Hepatocyte (in vitro differentiated cells): ENCODE data around the gene APC2. TPM values are rescaled to one million over a fixed set of nuclear protein-coding genes. Genes with fewer than 3 reads are reported as not detected.

ENCODE experiments used
- DNase-seq: peaks from one replicate; pipeline ENCODE4 v3.0.0-alpha.2; 2016; ENCODE audit warnings: low spot score
- H2AFZ ChIP-seq: fragments of 200-600 bp; sonication (generic); 2 replicates; pipeline ENCODE4 v1.6.0; 2016; ENCODE audit warnings: antibody characterized with exemption, mild to moderate bottlenecking
- H3K27ac ChIP-seq: fragments of 200-600 bp; sonication (generic); 2 replicates; pipeline ENCODE4 v1.5.1; 2016; ENCODE audit warnings: mild to moderate bottlenecking
- H3K27me3 ChIP-seq: fragments of 200-600 bp; sonication (generic); 2 replicates; pipeline ENCODE4 v1.6.1; 2016
- H3K36me3 ChIP-seq: fragments of 200-600 bp; sonication (generic); replicated peaks from 2 replicates; pipeline ENCODE4 v1.5.1; 2016; ENCODE audit warnings: low read depth; ENCODE audit not compliant: insufficient read depth
- H3K4me1 ChIP-seq: fragments of 200-600 bp; sonication (generic); 2 replicates; pipeline ENCODE4 v1.5.1; 2016; ENCODE audit warnings: mild to moderate bottlenecking, moderate library complexity; ENCODE audit not compliant: insufficient read depth
- H3K4me2 ChIP-seq: fragments of 200-600 bp; sonication (generic); 2 replicates; pipeline ENCODE4 v1.6.0; 2016
- H3K4me3 ChIP-seq: fragments of 200-600 bp; sonication (generic); 2 replicates; pipeline ENCODE4 v1.5.1; 2016; ENCODE audit warnings: mild to moderate bottlenecking
- H3K79me2 ChIP-seq: fragments of 200-600 bp; sonication (generic); 2 replicates; pipeline ENCODE4 v1.6.0; 2017; ENCODE audit warnings: mild to moderate bottlenecking
- H3K9me2 ChIP-seq: fragments of 200-600 bp; sonication (generic); replicated peaks from 2 replicates; pipeline ENCODE4 v1.6.0; 2017; ENCODE audit warnings: mild to moderate bottlenecking; ENCODE audit not compliant: insufficient read depth
- H3K9me3 ChIP-seq: fragments of 200-600 bp; sonication (generic); 2 replicates; pipeline ENCODE4 v1.5.1; 2016; ENCODE audit warnings: low read depth, mild to moderate bottlenecking
- H4K20me1 ChIP-seq: fragments of 200-600 bp; sonication (generic); 2 replicates; pipeline ENCODE4 v1.6.0; 2016; ENCODE audit warnings: mild to moderate bottlenecking; ENCODE audit not compliant: insufficient read depth, poor library complexity, severe bottlenecking
- CTCF ChIP-seq: fragments of 200-600 bp; sonication (generic); IDR thresholded peaks from 2 replicates; pipeline ENCODE4 v1.5.1; 2016; ENCODE audit warnings: antibody characterized with exemption, mild to moderate bottlenecking; ENCODE audit not compliant: poor library complexity
- EZH2 ChIP-seq: fragments of 200-600 bp; sonication (generic); IDR thresholded peaks from 2 replicates; pipeline ENCODE4 v1.6.1; 2016; ENCODE audit warnings: antibody characterized with exemption, mild to moderate bottlenecking, borderline replicate concordance
- EZH2phosphoT487 ChIP-seq: fragments of 200-600 bp; sonication (generic); IDR thresholded peaks from one replicate; pipeline ENCODE4 v1.6.1; 2018; ENCODE audit warnings: antibody characterized with exemption, mild to moderate bottlenecking, low read depth, moderate library complexity; ENCODE audit not compliant: unreplicated experiment, severe bottlenecking
- WGBS: methylation state at CpG from one replicate; pipeline ENCODE4 v1.1.6; 2016; ENCODE audit warnings: low lambda C conversion rate; ENCODE audit errors: missing lambda C conversion rate; 5-methylcytosine and 5-hydroxymethylcytosine counted together
- polyA plus RNA-seq: library from polyadenylated mRNA; unstranded; fragments of >200 nt; fragmentation: Nextera tagmentation; extraction: Ambion mirVana; gene quantifications from 2 replicates; pipeline ENCODE4 v1.2.1, GENCODE V29; 2016
- total RNA-seq: library from RNA; depleted of rRNA; stranded (reverse); fragments of >200 nt; gene quantifications from 2 replicates; pipeline ENCODE4 v1.2.3, GENCODE V29; 2014

The APC2 gene
- total and polyA plus RNA-seq, 2 experiments from 2014 or later: 0.36 to 1.2 TPM

- TF ChIP-seq EZH2phosphoT487 (no peak), CTCF (no peak), EZH2 (no peak)
- H3K4me2 ChIP-seq: no peak overlapping the region
- H3K36me3 ChIP-seq: no peaks in the 10 kb centered on the region
- no peaks in the 10 kb centered on the region for H3K4me1 ChIP-seq
- H3K27ac ChIP-seq: no peak overlapping the region
- no peaks in the 10 kb centered on the region for H3K9me3 ChIP-seq
- peaks cover 71% of the 10 kb centered on the region for H3K27me3 ChIP-seq
- DNase-seq: no peak
- H3K79me2 ChIP-seq: no peaks in the 10 kb centered on the region
- no peaks in the 10 kb centered on the region for H3K9me2 ChIP-seq
- H3K4me3 ChIP-seq: no peak overlapping the region
- WGBS: 26% methylated on average over 16 of the region's 22 CpGs
- H2AFZ ChIP-seq: no peak overlapping the region
- no peaks in the 10 kb centered on the region for H4K20me1 ChIP-seq
Observed at GRCh38 chr19:1455002-1455335, 5.0 kb downstream of the APC2 start.

DNA sequence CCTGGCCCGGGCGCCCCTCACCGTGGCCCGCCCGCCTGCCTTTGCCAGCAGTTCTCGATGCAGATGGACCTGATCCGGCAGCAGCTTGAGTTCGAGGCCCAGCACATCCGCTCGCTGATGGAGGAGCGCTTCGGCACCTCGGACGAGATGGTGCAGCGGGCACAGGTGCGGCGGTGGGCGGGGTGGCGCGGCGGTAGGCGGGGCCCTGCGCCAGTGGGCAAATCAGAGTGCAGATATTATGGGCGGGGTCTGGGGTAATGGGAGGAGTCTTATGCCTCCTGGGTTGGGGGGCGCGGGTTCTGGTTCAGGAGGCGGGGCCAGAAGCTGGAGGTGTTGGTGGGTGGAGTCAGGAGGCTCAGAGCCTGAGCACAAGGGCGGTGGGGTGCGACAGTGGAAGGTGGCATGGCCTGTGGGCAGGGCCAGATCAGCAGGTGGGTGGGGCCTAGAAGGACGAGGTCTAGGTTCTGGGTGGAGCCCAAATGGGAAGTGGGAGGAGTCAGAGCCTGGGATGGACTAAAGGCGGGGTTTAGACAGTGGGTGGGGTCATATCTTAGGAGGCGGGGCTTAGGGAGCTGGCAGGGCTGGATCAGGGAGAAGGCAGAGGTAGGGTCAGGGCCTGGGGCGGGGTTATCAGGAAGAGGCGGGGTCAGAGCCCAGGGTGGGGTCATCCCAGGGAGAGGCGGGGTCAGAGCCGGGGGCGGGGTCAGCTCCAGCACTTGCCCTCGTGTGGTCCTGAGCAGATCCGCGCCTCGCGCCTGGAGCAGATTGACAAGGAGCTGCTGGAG, 5.6 kb downstream of the APC2 start:
- no peaks in the 10 kb centered on the region for H3K4me1 ChIP-seq
- H3K79me2 ChIP-seq: no peaks in the 10 kb centered on the region
- H3K27me3 ChIP-seq: peaks cover 65% of the 10 kb centered on the region
- no peaks in the 10 kb centered on the region for H3K9me2 ChIP-seq
- H4K20me1 ChIP-seq: no peaks in the 10 kb centered on the region
- no peaks in the 10 kb centered on the region for H3K9me3 ChIP-seq
- H3K36me3 ChIP-seq: no peaks in the 10 kb centered on the region
- TF ChIP-seq EZH2phosphoT487: no peak
- TF ChIP-seq CTCF: no peak
- TF ChIP-seq EZH2: no peak
- no peak overlapping the region for H3K4me2 ChIP-seq
- 38% methylated on average over 16 of the region's 42 CpGs for WGBS
- H3K27ac ChIP-seq: no peak overlapping the region
- no peak overlapping the region for H3K4me3 ChIP-seq
- DNase-seq: peak; percentile 46
- no peak overlapping the region for H2AFZ ChIP-seq

DNA sequence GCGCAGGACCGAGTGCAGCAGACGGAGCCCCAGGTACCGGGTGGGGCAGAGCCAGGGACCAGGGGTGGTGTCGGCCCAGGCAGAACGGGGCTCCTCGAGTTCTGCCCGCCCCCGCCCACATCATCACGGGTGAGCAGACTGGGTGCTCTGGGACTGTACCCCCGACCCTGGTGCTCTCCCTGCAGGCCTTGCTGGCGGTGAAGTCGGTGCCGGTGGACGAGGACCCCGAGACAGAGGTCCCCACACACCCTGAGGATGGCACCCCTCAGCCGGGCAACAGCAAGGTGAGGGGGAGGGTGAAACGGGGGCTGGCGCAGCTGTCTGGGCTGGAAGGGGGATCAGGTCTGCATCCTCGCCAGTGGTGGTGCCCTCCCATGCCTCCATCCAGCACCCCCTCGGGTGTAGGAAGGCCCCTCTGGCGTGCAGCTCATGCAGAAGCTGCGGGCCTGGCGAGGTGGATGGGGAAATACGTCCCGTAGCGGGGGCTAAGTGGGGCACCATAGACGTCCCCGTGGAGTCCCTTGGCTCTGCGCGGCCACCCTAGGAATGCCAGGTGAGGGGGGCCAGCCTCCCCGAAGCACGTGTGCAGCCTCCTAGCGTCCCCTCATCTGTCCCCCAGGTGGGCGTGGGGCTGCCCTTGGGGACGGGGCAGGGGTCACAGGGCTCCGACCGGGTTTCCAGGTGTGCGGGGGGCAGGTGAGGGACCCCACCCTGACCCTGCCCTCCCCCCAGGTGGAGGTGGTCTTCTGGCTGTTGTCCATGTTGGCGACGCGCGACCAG, 6.4 kb downstream of the APC2 start:
- H3K9me2 ChIP-seq: no peaks in the 10 kb centered on the region
- H3K4me2 ChIP-seq: no peak overlapping the region
- TF ChIP-seq CTCF (no peak), EZH2phosphoT487 (no peak), EZH2 (no peak)
- no peak overlapping the region for H3K27ac ChIP-seq
- H3K4me1 ChIP-seq: no peaks in the 10 kb centered on the region
- DNase-seq: no peak
- WGBS: 87% methylated on average over 38 of the region's 43 CpGs
- no peak overlapping the region for H2AFZ ChIP-seq
- H4K20me1 ChIP-seq: no peaks in the 10 kb centered on the region
- H3K9me3 ChIP-seq: no peaks in the 10 kb centered on the region
- H3K79me2 ChIP-seq: no peaks in the 10 kb centered on the region
- H3K4me3 ChIP-seq: no peak overlapping the region
- peaks cover 58% of the 10 kb centered on the region for H3K27me3 ChIP-seq
- no peaks in the 10 kb centered on the region for H3K36me3 ChIP-seq
